HCT116 (cell line): Measurements from ENCODE around the gene NRBP1. TPM values are rescaled to one million over a fixed set of nuclear protein-coding genes. Genes with fewer than 3 reads are reported as not detected.

Source experiments
- ATAC-seq: fragments of 200-7000 bp; cut with Tn5 transposase; 2 replicates; pipeline ENCODE4 v1.9.1; 2020; ENCODE audit warnings: mild to moderate bottlenecking, moderate library complexity
- BruUV-seq: library from RNA; stranded (reverse); fragments of 400-500 nt; replicated peaks from 2 replicates; lab custom pipeline; 2021; lab: Mats Ljungman, UMichigan
- CTCF ChIA-PET: fragments of 300-600 bp; sonication (Branson Sonifier 250); formaldehyde crosslinking; loops from one replicate; lab custom pipeline; 2021; ENCODE audit warnings: antibody characterized with exemption; lab: Charles Lee
- POLR2A ChIA-PET: fragments of 300-600, 350-600 bp; sonication (Branson Sonifier 250); formaldehyde crosslinking; loops from one replicate; lab custom pipeline; 2021; ENCODE audit warnings: antibody characterized with exemption; lab: Charles Lee
- RAD21 ChIA-PET, 2 experiments: fragments of 300-600 bp; sonication (Branson Sonifier 250); formaldehyde crosslinking; loops; one replicate each; lab custom pipeline; 2023; ENCODE audit warnings: low total read pairs in 2 of 2; ENCODE audit not compliant: uncharacterized antibody in 2 of 2, unreplicated experiment in 2 of 2, low non-redundant PET in 1 of 2; lab: Charles Lee
- DNase-seq: peaks from one replicate; pipeline ENCODE4 v3.0.0-alpha.2; 2010; ENCODE audit warnings: low read depth, low spot score
- H2AFZ ChIP-seq: fragments of 200-600 bp; shearing (Covaris generic), sonication (generic); 2 replicates; pipeline ENCODE4 v1.6.1; 2017; ENCODE audit warnings: low read depth, mixed run types, mixed read lengths, antibody characterized with exemption, low read length; ENCODE audit not compliant: poor library complexity, severe bottlenecking
- H3K27ac ChIP-seq: 2 replicates; pipeline ENCODE4 v1.5.1; 2012; ENCODE audit warnings: low read depth, low read length
- H3K27me3 ChIP-seq: fragments of 200-600 bp; sonication (generic); 2 replicates; pipeline ENCODE4 v1.6.1; 2016; ENCODE audit warnings: mixed run types, low read length, mixed read lengths; ENCODE audit not compliant: insufficient read depth
- H3K36me3 ChIP-seq, 2 experiments: fragments of 200-500 bp in 1 of 2; fragments of 200-600 bp in 1 of 2; sonication (Bioruptor generic) in 1 of 2; sonication (generic) in 1 of 2; 2 replicates each; pipeline versions ENCODE4 v1.5.1 to v1.6.1; 2014 to 2016; ENCODE audit warnings: low read length in 2 of 2, inconsistent platforms in 1 of 2, mixed read lengths in 1 of 2, mixed run types in 1 of 2; ENCODE audit not compliant: insufficient read depth in 2 of 2, control insufficient read depth in 1 of 2
- H3K4me1 ChIP-seq, 2 experiments: fragments of 200-600 bp in 1 of 2; sonication (generic) in 1 of 2; 2 replicates each; pipeline versions ENCODE4 v1.5.1 to v1.6.1; 2012 to 2017; ENCODE audit warnings: low read length in 2 of 2, inconsistent platforms in 1 of 2, mild to moderate bottlenecking in 1 of 2, mixed read lengths in 1 of 2, mixed run types in 1 of 2, moderate library complexity in 1 of 2; ENCODE audit not compliant: insufficient read depth in 2 of 2, control insufficient read depth in 1 of 2
- H3K4me2 ChIP-seq: fragments of 200-600 bp; sonication (generic); 2 replicates; pipeline ENCODE4 v1.6.1; 2017; ENCODE audit warnings: mixed run types, low read length, mixed read lengths
- H3K4me3 ChIP-seq, 2 experiments: fragments of 200-600 bp in 1 of 2; sonication (generic) in 1 of 2; replicated peaks in 1 of 2; 2 replicates each; pipeline ENCODE4 v1.5.1; 2011 to 2016; ENCODE audit warnings: low read length in 2 of 2, control low read depth in 1 of 2, low read depth in 1 of 2, mild to moderate bottlenecking in 1 of 2, mixed read lengths in 1 of 2, mixed run types in 1 of 2
- H3K79me2 ChIP-seq: fragments of 200-600 bp; sonication (generic); 2 replicates; pipeline ENCODE4 v1.6.1; 2017; ENCODE audit warnings: mild to moderate bottlenecking, mixed run types, low read length, moderate library complexity, mixed read lengths; ENCODE audit not compliant: insufficient read depth
- H3K9ac ChIP-seq: fragments of 200-600 bp; sonication (generic); 2 replicates; pipeline ENCODE4 v1.6.1; 2016; ENCODE audit warnings: low read length, mixed read lengths
- H3K9me2 ChIP-seq: fragments of 200-600 bp; sonication (generic), shearing (Covaris generic); 2 replicates; pipeline ENCODE4 v1.6.1; 2017; ENCODE audit warnings: mixed run types, mild to moderate bottlenecking, moderate library complexity; ENCODE audit not compliant: insufficient read depth
- H3K9me3 ChIP-seq, 2 experiments: fragments of 200-500 bp in 1 of 2; fragments of 200-600 bp in 1 of 2; sonication (Bioruptor generic) in 1 of 2; sonication (generic) in 1 of 2; 2 replicates each; pipeline ENCODE4 v1.6.1; 2014 to 2017; ENCODE audit warnings: low read length in 2 of 2, mixed read lengths in 2 of 2, inconsistent platforms in 1 of 2, low read depth in 1 of 2, mild to moderate bottlenecking in 1 of 2, mixed run types in 1 of 2, moderate library complexity in 1 of 2; ENCODE audit not compliant: control insufficient read depth in 1 of 2, insufficient read depth in 1 of 2
- H4K20me1 ChIP-seq: fragments of 200-600 bp; sonication (generic), shearing (Covaris generic); 2 replicates; pipeline ENCODE4 v1.6.1; 2017; ENCODE audit warnings: mixed run types, mild to moderate bottlenecking, moderate library complexity; ENCODE audit not compliant: insufficient read depth
- ELF1 ChIP-seq: IDR thresholded peaks from 2 replicates; pipeline ENCODE4 v1.6.1; 2012; ENCODE audit warnings: low read depth, borderline replicate concordance
- EZH2 ChIP-seq: fragments of 200-600 bp; sonication (generic); IDR thresholded peaks from 2 replicates; pipeline ENCODE4 v1.6.1; 2017; ENCODE audit warnings: antibody characterized with exemption, mixed run types
- EZH2phosphoT487 ChIP-seq: fragments of 200-600 bp; IDR thresholded peaks from 2 replicates; pipeline ENCODE4 v1.6.1; 2018; ENCODE audit warnings: antibody characterized with exemption, borderline replicate concordance
- JUND ChIP-seq: IDR thresholded peaks from 2 replicates; pipeline ENCODE4 v1.6.1; 2012
- POLR2AphosphoS5 ChIP-seq: IDR thresholded peaks from 2 replicates; pipeline ENCODE4 v1.6.1; 2011; ENCODE audit warnings: mild to moderate bottlenecking, low read depth, low read length, moderate library complexity
- RAD21 ChIP-seq: IDR thresholded peaks from 2 replicates; pipeline ENCODE4 v1.6.1; 2012; ENCODE audit warnings: low read depth, mild to moderate bottlenecking
- SIN3A ChIP-seq: IDR thresholded peaks from 2 replicates; pipeline ENCODE4 v1.6.1; 2012; ENCODE audit warnings: low read depth
- SP1 ChIP-seq: IDR thresholded peaks from 2 replicates; pipeline ENCODE4 v1.6.1; 2012; ENCODE audit warnings: low read depth
- SRF ChIP-seq: IDR thresholded peaks from 2 replicates; pipeline ENCODE4 v1.6.1; 2012; ENCODE audit warnings: low read depth
- TCF7L2 ChIP-seq: IDR thresholded peaks from 2 replicates; pipeline ENCODE4 v1.7.0; 2011; ENCODE audit warnings: borderline replicate concordance, inconsistent platforms; ENCODE audit not compliant: insufficient read depth, insufficient read length; ENCODE audit errors: extremely low read depth
- YY1 ChIP-seq: IDR thresholded peaks from 2 replicates; pipeline ENCODE4 v1.6.1; 2011; ENCODE audit warnings: low read length, low read depth, moderate library complexity, mild to moderate bottlenecking; ENCODE audit not compliant: insufficient replicate concordance; ENCODE audit errors: extremely low read depth
- ZFX ChIP-seq: fragments of 450-650 bp; IDR thresholded peaks from 2 replicates; pipeline ENCODE4 v1.6.1; 2017
- intact Hi-C: fragments of 100-400 bp; cut with micrococcal nuclease; formaldehyde crosslinking; loops from 2 replicates; pipeline ENCODE4 v1.10.0; 2022
- total RNA-seq: library from RNA; stranded (reverse); gene quantifications from one replicate; pipeline ENCODE4 v1.2.1, GENCODE V29; 2021; ENCODE audit not compliant: unreplicated experiment
- TF ChIP-seq, protein P1 (sequence below), 3 experiments: fragments of 200-600 bp in 1 of 3; sonication (generic) in 1 of 3; IDR thresholded peaks in 2 of 3; conservative IDR thresholded peaks in 1 of 3; 2 replicates each; pipeline ENCODE4 v1.5.1; 2012 to 2017; ENCODE audit warnings: low read depth in 2 of 3, low read length in 2 of 3, antibody characterized with exemption in 1 of 3, borderline replicate concordance in 1 of 3, control low read depth in 1 of 3, mild to moderate bottlenecking in 1 of 3, mixed read lengths in 1 of 3, mixed run types in 1 of 3, moderate library complexity in 1 of 3; ENCODE audit not compliant: insufficient read depth in 1 of 3
- TF ChIP-seq, protein P2 (sequence below): IDR thresholded peaks from 2 replicates; pipeline ENCODE4 v1.6.1; 2012
- TF ChIP-seq, protein P3 (sequence below): IDR thresholded peaks from 2 replicates; pipeline ENCODE4 v1.6.1; 2012; ENCODE audit warnings: low read depth
- TF ChIP-seq, protein P4 (sequence below): IDR thresholded peaks from 2 replicates; pipeline ENCODE4 v1.6.1; 2011; ENCODE audit warnings: mild to moderate bottlenecking, low read length, moderate library complexity; ENCODE audit not compliant: insufficient replicate concordance; ENCODE audit errors: extremely low read depth
- TF ChIP-seq, protein P5 (sequence below): IDR thresholded peaks from 2 replicates; pipeline ENCODE4 v1.6.1; 2012

NRBP1 gene
- total RNA-seq, 1 experiment from 2014 or later, result 79.1 TPM

DNA sequence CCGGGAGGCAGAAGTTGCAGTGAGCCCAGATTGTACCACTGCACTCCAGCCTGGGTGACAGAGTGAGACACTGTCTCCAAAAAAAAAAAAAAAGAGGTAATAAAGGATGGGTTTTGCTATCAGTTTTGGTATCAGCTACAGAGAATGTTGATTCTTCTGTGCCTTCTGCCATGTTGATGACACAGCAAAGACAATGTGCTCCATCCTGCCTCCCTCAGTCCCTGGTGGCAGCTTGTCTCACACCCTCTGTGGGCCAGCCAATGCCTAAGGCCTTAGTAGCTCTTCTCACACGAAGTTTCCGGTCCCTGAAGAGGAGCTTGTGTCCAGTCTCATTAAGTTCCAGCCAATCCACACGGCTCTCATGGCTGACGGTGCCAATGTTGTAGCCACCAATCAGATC lies 43.5 kb downstream of the NRBP1 start:
- H2AFZ ChIP-seq, result no peak overlapping the region
- TF ChIP-seq RAD21 (no peak), YY1 (no peak), SRF (no peak), ZFX (no peak), JUND (no peak), TCF7L2 (no peak), POLR2AphosphoS5 (no peak), SP1 (no peak), SIN3A (no peak), EZH2phosphoT487 (no peak), EZH2 (no peak), ELF1 (no peak)
- TF ChIP-seq, protein P1, sequence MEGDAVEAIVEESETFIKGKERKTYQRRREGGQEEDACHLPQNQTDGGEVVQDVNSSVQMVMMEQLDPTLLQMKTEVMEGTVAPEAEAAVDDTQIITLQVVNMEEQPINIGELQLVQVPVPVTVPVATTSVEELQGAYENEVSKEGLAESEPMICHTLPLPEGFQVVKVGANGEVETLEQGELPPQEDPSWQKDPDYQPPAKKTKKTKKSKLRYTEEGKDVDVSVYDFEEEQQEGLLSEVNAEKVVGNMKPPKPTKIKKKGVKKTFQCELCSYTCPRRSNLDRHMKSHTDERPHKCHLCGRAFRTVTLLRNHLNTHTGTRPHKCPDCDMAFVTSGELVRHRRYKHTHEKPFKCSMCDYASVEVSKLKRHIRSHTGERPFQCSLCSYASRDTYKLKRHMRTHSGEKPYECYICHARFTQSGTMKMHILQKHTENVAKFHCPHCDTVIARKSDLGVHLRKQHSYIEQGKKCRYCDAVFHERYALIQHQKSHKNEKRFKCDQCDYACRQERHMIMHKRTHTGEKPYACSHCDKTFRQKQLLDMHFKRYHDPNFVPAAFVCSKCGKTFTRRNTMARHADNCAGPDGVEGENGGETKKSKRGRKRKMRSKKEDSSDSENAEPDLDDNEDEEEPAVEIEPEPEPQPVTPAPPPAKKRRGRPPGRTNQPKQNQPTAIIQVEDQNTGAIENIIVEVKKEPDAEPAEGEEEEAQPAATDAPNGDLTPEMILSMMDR (IDR thresholded peaks at IDR 0.05 in 2 of 3, conservative IDR thresholded peaks at IDR 0.05 in 1 of 3; ENCODE audit: borderline replicate concordance in 1 of 3, insufficient read depth in 1 of 3, low read depth in 2 of 3, low read length in 2 of 3), result no peak
- TF ChIP-seq, protein P2, sequence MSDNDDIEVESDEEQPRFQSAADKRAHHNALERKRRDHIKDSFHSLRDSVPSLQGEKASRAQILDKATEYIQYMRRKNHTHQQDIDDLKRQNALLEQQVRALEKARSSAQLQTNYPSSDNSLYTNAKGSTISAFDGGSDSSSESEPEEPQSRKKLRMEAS, result no peak
- TF ChIP-seq, protein P3, sequence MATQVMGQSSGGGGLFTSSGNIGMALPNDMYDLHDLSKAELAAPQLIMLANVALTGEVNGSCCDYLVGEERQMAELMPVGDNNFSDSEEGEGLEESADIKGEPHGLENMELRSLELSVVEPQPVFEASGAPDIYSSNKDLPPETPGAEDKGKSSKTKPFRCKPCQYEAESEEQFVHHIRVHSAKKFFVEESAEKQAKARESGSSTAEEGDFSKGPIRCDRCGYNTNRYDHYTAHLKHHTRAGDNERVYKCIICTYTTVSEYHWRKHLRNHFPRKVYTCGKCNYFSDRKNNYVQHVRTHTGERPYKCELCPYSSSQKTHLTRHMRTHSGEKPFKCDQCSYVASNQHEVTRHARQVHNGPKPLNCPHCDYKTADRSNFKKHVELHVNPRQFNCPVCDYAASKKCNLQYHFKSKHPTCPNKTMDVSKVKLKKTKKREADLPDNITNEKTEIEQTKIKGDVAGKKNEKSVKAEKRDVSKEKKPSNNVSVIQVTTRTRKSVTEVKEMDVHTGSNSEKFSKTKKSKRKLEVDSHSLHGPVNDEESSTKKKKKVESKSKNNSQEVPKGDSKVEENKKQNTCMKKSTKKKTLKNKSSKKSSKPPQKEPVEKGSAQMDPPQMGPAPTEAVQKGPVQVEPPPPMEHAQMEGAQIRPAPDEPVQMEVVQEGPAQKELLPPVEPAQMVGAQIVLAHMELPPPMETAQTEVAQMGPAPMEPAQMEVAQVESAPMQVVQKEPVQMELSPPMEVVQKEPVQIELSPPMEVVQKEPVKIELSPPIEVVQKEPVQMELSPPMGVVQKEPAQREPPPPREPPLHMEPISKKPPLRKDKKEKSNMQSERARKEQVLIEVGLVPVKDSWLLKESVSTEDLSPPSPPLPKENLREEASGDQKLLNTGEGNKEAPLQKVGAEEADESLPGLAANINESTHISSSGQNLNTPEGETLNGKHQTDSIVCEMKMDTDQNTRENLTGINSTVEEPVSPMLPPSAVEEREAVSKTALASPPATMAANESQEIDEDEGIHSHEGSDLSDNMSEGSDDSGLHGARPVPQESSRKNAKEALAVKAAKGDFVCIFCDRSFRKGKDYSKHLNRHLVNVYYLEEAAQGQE, result no peak
- TF ChIP-seq, protein P4, sequence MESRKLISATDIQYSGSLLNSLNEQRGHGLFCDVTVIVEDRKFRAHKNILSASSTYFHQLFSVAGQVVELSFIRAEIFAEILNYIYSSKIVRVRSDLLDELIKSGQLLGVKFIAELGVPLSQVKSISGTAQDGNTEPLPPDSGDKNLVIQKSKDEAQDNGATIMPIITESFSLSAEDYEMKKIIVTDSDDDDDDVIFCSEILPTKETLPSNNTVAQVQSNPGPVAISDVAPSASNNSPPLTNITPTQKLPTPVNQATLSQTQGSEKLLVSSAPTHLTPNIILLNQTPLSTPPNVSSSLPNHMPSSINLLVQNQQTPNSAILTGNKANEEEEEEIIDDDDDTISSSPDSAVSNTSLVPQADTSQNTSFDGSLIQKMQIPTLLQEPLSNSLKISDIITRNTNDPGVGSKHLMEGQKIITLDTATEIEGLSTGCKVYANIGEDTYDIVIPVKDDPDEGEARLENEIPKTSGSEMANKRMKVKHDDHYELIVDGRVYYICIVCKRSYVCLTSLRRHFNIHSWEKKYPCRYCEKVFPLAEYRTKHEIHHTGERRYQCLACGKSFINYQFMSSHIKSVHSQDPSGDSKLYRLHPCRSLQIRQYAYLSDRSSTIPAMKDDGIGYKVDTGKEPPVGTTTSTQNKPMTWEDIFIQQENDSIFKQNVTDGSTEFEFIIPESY, result no peak
- TF ChIP-seq, protein P5, sequence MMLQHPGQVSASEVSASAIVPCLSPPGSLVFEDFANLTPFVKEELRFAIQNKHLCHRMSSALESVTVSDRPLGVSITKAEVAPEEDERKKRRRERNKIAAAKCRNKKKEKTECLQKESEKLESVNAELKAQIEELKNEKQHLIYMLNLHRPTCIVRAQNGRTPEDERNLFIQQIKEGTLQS, result no peak
- H3K9ac ChIP-seq, result no peak overlapping the region
- DNase-seq, result no peak
- no peak overlapping the region for H3K27ac ChIP-seq
- RAD21 ChIA-PET, result no interaction called here
- CTCF ChIA-PET, result no interaction called here
- H3K79me2 ChIP-seq, result no peaks in the 10 kb centered on the region
- H3K4me2 ChIP-seq, result no peak overlapping the region
- no peaks in the 10 kb centered on the region for H3K9me3 ChIP-seq
- H3K36me3 ChIP-seq, result no peaks in the 10 kb centered on the region
- H4K20me1 ChIP-seq, result no peaks in the 10 kb centered on the region
- no peaks in the 10 kb centered on the region for H3K4me1 ChIP-seq
- ATAC-seq, result no peak
- BruUV-seq, result no TSS peak
- no peak overlapping the region for H3K4me3 ChIP-seq
- H3K9me2 ChIP-seq, result no peaks in the 10 kb centered on the region
- no peaks in the 10 kb centered on the region for H3K27me3 ChIP-seq
- intact Hi-C loops, result no loop called here
- POLR2A ChIA-PET, result no interaction called here
